ENCODE measurements around the gene FBXO2.

DNA sequence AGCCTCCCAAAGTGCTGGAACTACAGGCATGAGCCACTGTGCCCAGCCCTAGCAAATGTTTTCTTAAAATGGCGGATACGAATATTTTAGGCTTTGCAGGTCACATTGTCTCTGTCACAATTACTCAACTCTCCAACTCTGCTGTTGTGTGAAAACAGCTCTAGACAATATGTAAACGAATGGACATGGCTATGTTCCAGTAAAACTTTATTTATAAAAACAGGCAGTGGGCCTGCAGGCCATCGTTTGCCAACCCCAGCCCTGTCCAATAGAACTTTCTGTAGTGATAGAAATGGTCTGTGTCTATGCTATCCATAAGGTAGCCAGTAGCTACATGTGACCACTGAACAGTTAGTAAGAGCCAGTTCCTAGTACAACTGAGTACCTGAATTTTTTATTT is 5.5 kb upstream of the FBXO2 start:
- TF ChIP-seq, protein P1, sequence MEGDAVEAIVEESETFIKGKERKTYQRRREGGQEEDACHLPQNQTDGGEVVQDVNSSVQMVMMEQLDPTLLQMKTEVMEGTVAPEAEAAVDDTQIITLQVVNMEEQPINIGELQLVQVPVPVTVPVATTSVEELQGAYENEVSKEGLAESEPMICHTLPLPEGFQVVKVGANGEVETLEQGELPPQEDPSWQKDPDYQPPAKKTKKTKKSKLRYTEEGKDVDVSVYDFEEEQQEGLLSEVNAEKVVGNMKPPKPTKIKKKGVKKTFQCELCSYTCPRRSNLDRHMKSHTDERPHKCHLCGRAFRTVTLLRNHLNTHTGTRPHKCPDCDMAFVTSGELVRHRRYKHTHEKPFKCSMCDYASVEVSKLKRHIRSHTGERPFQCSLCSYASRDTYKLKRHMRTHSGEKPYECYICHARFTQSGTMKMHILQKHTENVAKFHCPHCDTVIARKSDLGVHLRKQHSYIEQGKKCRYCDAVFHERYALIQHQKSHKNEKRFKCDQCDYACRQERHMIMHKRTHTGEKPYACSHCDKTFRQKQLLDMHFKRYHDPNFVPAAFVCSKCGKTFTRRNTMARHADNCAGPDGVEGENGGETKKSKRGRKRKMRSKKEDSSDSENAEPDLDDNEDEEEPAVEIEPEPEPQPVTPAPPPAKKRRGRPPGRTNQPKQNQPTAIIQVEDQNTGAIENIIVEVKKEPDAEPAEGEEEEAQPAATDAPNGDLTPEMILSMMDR (IDR thresholded peaks at IDR 0.05): no peak
- TF ChIP-seq POLR2AphosphoS5 (IDR thresholded peaks at IDR 0.05): no peak
- TF ChIP-seq POLR2A (IDR thresholded peaks at IDR 0.05): no peak

Data from prostate gland (tissue), 2 donors.